H9 (cell line): Measurements from ENCODE around the gene SURF4. TPM values are rescaled to one million over a fixed set of nuclear protein-coding genes. Genes with fewer than 3 reads are reported as not detected.

Source experiments
- DNase-seq: peaks from one replicate; pipeline ENCODE4 v3.0.0-alpha.2; 2017
- H2AFZ ChIP-seq: one replicate; pipeline ENCODE4 v1.6.1; 2013; ENCODE audit warnings: mild to moderate bottlenecking, low read length, control low read depth, moderate library complexity
- H2AK5ac ChIP-seq: 2 replicates; pipeline ENCODE4 v1.6.1; 2013; ENCODE audit warnings: low read length, control low read depth, mixed read lengths; ENCODE audit not compliant: insufficient read length
- H2BK120ac ChIP-seq: one replicate; pipeline ENCODE4 v1.6.1; 2013; ENCODE audit warnings: low read depth, mild to moderate bottlenecking, low read length, control low read depth, inconsistent platforms; ENCODE audit not compliant: poor library complexity, severe bottlenecking
- H2BK12ac ChIP-seq: 2 replicates; pipeline ENCODE4 v1.6.1; 2013; ENCODE audit warnings: low read length, control low read depth, mixed read lengths, low read depth; ENCODE audit not compliant: insufficient read length
- H2BK15ac ChIP-seq: 2 replicates; pipeline ENCODE4 v1.6.1; 2013; ENCODE audit warnings: low read depth, low read length, control low read depth
- H2BK20ac ChIP-seq: one replicate; pipeline ENCODE4 v1.6.1; 2013; ENCODE audit warnings: low read depth, mild to moderate bottlenecking, low read length, control low read depth, inconsistent platforms; ENCODE audit not compliant: poor library complexity, severe bottlenecking
- H2BK5ac ChIP-seq: 2 replicates; pipeline ENCODE4 v1.6.1; 2013; ENCODE audit warnings: low read length, control low read depth, mixed read lengths; ENCODE audit not compliant: insufficient read length
- H3K14ac ChIP-seq: 2 replicates; pipeline ENCODE4 v1.6.1; 2013; ENCODE audit warnings: low read length, control low read depth; ENCODE audit not compliant: insufficient read depth
- H3K18ac ChIP-seq: 2 replicates; pipeline ENCODE4 v1.6.1; 2013; ENCODE audit warnings: low read depth, mild to moderate bottlenecking, mixed read lengths, low read length, control low read depth; ENCODE audit not compliant: insufficient read length
- H3K23ac ChIP-seq: 2 replicates; pipeline ENCODE4 v1.6.1; 2013; ENCODE audit warnings: low read length, control low read depth, mixed read lengths, low read depth; ENCODE audit not compliant: insufficient read length
- H3K23me2 ChIP-seq: 2 replicates; pipeline ENCODE4 v1.6.1; 2013; ENCODE audit warnings: low read depth, mild to moderate bottlenecking, mixed read lengths, low read length, control low read depth; ENCODE audit not compliant: insufficient read length, poor library complexity, severe bottlenecking
- H3K27ac ChIP-seq: 2 replicates; pipeline ENCODE4 v1.5.1; 2013; ENCODE audit warnings: low read length, control low read depth, mixed read lengths, low read depth; ENCODE audit not compliant: insufficient read length
- H3K27me3 ChIP-seq: 2 replicates; pipeline ENCODE4 v1.6.1; 2013; ENCODE audit warnings: low read length, control low read depth, inconsistent platforms; ENCODE audit not compliant: insufficient read depth
- H3K4ac ChIP-seq: 2 replicates; pipeline ENCODE4 v1.6.1; 2013; ENCODE audit warnings: low read depth, mild to moderate bottlenecking, control low read depth, inconsistent platforms, low read length, moderate library complexity
- H3K4me1 ChIP-seq: 2 replicates; pipeline ENCODE4 v1.6.1; 2013; ENCODE audit warnings: low read length, control low read depth, inconsistent platforms; ENCODE audit not compliant: insufficient read depth
- H3K4me2 ChIP-seq: 2 replicates; pipeline ENCODE4 v1.6.1; 2013; ENCODE audit warnings: low read length, control low read depth, mixed read lengths; ENCODE audit not compliant: insufficient read length, insufficient read depth
- H3K56ac ChIP-seq: 2 replicates; pipeline ENCODE4 v1.6.1; 2013; ENCODE audit warnings: low read depth, mild to moderate bottlenecking, mixed read lengths, low read length, control low read depth; ENCODE audit not compliant: insufficient read length
- H3K79me1 ChIP-seq: 2 replicates; pipeline ENCODE4 v1.6.1; 2013; ENCODE audit warnings: low read depth, mild to moderate bottlenecking, moderate library complexity, low read length, control low read depth, inconsistent platforms; ENCODE audit not compliant: insufficient read depth, poor library complexity, severe bottlenecking
- H3K79me2 ChIP-seq: 2 replicates; pipeline ENCODE4 v1.6.1; 2013; ENCODE audit warnings: low read length, control low read depth, inconsistent platforms; ENCODE audit not compliant: insufficient read depth
- H3K9ac ChIP-seq: 2 replicates; pipeline ENCODE4 v1.6.1; 2013; ENCODE audit warnings: low read length, control low read depth, mixed read lengths; ENCODE audit not compliant: insufficient read length; ENCODE audit errors: extremely low read depth
- H3K9me3 ChIP-seq: one replicate; pipeline ENCODE4 v1.6.1; 2013; ENCODE audit warnings: low read depth, low read length, inconsistent platforms; ENCODE audit not compliant: control insufficient read depth
- H3T11ph ChIP-seq: one replicate; pipeline ENCODE4 v1.6.1; 2013; ENCODE audit warnings: mild to moderate bottlenecking, low read length, control low read depth, inconsistent platforms
- H4K20me1 ChIP-seq: one replicate; pipeline ENCODE4 v1.6.1; 2013; ENCODE audit not compliant: control insufficient read depth, insufficient read length, insufficient read depth
- H4K5ac ChIP-seq: 2 replicates; pipeline ENCODE4 v1.6.1; 2013; ENCODE audit warnings: low read depth, mild to moderate bottlenecking, mixed read lengths, low read length, control low read depth; ENCODE audit not compliant: insufficient read length
- H4K8ac ChIP-seq: replicated peaks from 2 replicates; pipeline ENCODE4 v1.6.1; 2013; ENCODE audit warnings: low read length, control low read depth, mixed read lengths, low read depth; ENCODE audit not compliant: insufficient read length
- H4K91ac ChIP-seq: 2 replicates; pipeline ENCODE4 v1.6.1; 2013; ENCODE audit warnings: low read depth, mild to moderate bottlenecking, moderate library complexity, mixed read lengths, low read length, control low read depth; ENCODE audit not compliant: insufficient read length
- H3K27ac Mint-ChIP-seq, 3 experiments: 2 replicates in 2 of 3; 3 replicates in 1 of 3; pipeline ENCODE4 v1.8.0; 2020 to 2021; ENCODE audit warnings: mixed read lengths in 3 of 3, mild to moderate bottlenecking in 1 of 3, moderate library complexity in 1 of 3
- H3K27me3 Mint-ChIP-seq: 2 replicates; pipeline ENCODE4 v1.8.0; 2021; ENCODE audit warnings: low read depth, mild to moderate bottlenecking, moderate library complexity, mixed read lengths
- H3K36me3 Mint-ChIP-seq, 3 experiments: 2 replicates in 2 of 3; 3 replicates in 1 of 3; pipeline ENCODE4 v1.8.0; 2020 to 2021; ENCODE audit warnings: low read depth in 3 of 3, mixed read lengths in 3 of 3; ENCODE audit not compliant: insufficient read depth in 1 of 3
- H3K4me1 Mint-ChIP-seq, 2 experiments: 2 replicates each; pipeline ENCODE4 v1.8.0; 2020; ENCODE audit warnings: mixed read lengths in 2 of 2
- H3K4me3 Mint-ChIP-seq, 2 experiments: 2 replicates in 1 of 2; 3 replicates in 1 of 2; pipeline ENCODE4 v1.8.0; 2020 to 2021; ENCODE audit warnings: mild to moderate bottlenecking in 2 of 2, mixed read lengths in 2 of 2, moderate library complexity in 1 of 2
- H3K9me3 Mint-ChIP-seq, 2 experiments: 2 replicates in 1 of 2; 3 replicates in 1 of 2; pipeline ENCODE4 v1.8.0; 2020; ENCODE audit warnings: mild to moderate bottlenecking in 2 of 2, mixed read lengths in 2 of 2, moderate library complexity in 1 of 2
- CTCF ChIP-seq: fragments of 200-600 bp; sonication (generic); conservative IDR thresholded peaks from 3 replicates; pipeline ENCODE4 v1.8.0; 2021; ENCODE audit warnings: antibody characterized with exemption, mild to moderate bottlenecking
- WGBS: extraction: QIAGEN DNeasy Blood & Tissue Kit; methylation state at CpG from one replicate; pipeline ENCODE4 v1.1.7; 2013; ENCODE audit warnings: missing lambda C conversion rate, low lambda C conversion rate, mixed read lengths; ENCODE audit not compliant: insufficient read length; ENCODE audit errors: extremely low coverage; 5-methylcytosine and 5-hydroxymethylcytosine counted together
- total RNA-seq: library from RNA; stranded (reverse); gene quantifications from 2 replicates; pipeline ENCODE4 v1.2.1, GENCODE V29; 2021

SURF4 gene
- total RNA-seq, 1 experiment from 2014 or later, result 146 TPM

DNA sequence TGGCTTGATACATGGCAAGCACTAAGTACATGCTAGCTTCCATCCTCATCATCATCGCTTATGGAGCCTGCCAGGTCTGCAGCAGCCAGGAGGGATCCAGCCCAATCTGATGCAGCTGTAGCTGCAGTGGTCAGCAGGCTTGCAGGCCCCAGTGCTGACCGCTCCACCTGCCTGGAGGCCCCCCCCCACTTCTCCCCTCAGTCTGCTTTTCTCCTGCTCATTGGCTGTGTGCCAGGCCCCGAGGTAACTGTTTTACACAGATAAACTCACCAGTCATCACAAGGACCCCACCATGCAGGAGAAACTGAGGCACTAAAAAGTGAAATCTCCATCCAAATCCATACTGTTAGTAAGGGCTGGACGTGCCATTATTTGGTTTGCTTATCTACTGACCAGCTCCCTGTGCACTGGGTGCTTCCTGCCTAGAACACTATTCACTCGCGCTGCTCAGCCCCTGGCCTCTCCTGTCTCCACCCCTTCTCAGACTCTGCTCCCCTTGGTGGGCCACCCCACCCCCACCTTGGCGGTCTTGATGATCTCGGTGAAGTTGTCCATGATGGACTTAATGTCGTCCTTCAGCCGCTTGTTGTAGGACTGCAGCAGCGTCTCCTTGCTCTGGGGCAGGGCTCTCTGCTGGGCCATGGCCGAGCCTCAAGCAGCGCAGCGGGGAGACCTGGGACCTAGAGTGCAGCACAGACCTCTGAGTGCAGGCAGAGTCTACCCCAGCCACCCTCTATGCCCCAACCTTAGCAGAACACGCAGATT lies 29.7 kb downstream of the SURF4 start:
- Histone ChIP-seq H2AK5ac (no peak overlapping the region), H2BK120ac (no peak overlapping the region), H4K5ac (no peak overlapping the region), H3T11ph (no peak overlapping the region), H3K27ac (no peak overlapping the region), H4K91ac (no peak overlapping the region), H2BK15ac (no peak overlapping the region), H3K4me2 (peak overlapping the region; percentile 42), H3K4ac (no peak overlapping the region), H2BK20ac (no peak overlapping the region), H2AFZ (no peak overlapping the region), H3K9ac (no peak overlapping the region), H3K9me3 (no peaks in the 10 kb centered on the region), H3K79me1 (peaks cover 10% of the 10 kb centered on the region), H3K79me2 (peaks cover 13% of the 10 kb centered on the region; the same call in 1 of the 2 replicates), H3K23me2 (peaks cover 5% of the 10 kb centered on the region), H3K56ac (no peak overlapping the region), H4K8ac (no peak overlapping the region), H3K14ac (no peak overlapping the region), H2BK12ac (no peak overlapping the region), H4K20me1 (no peaks in the 10 kb centered on the region), H3K23ac (no peak overlapping the region), H3K18ac (no peak overlapping the region), H3K4me1 (no peaks in the 10 kb centered on the region; the same call in 1 of the 2 replicates), H3K27me3 (no peaks in the 10 kb centered on the region), H2BK5ac (no peak overlapping the region)
- Mint-ChIP-seq H3K9me3 (peaks cover 0 to 3% of the 10 kb centered on the region in 2 experiments; a peak in 1 of 5 replicates), H3K4me1 (peaks cover 22 to 34% of the 10 kb centered on the region in 2 experiments), H3K36me3 (peaks cover 62 to 88% (median 85%) of the 10 kb centered on the region in 3 experiments), H3K4me3 (peak overlapping the region; percentile 95 to 99), H3K27ac (peak overlapping the region in 1 of 3 experiments; percentile 98; a peak in 2 of 7 replicates), H3K27me3 (no peaks in the 10 kb centered on the region)
- WGBS, result no CpG with 5 or more reads among the region's 15 CpGs
- DNase-seq, result no peak
- TF ChIP-seq CTCF, result no peak
